ENCODE results near the gene HEATR5A. TPM values are rescaled to one million over a fixed set of nuclear protein-coding genes. Genes with fewer than 3 reads are reported as not detected.

HEATR5A gene
- total and polyA plus RNA-seq, 12 donors = 17.0 to 65.0 (median 46.2) TPM

GRCh38 chr14:31461545-31461944, 41.2 kb upstream of the HEATR5A start:
- TF ChIP-seq, protein P1, sequence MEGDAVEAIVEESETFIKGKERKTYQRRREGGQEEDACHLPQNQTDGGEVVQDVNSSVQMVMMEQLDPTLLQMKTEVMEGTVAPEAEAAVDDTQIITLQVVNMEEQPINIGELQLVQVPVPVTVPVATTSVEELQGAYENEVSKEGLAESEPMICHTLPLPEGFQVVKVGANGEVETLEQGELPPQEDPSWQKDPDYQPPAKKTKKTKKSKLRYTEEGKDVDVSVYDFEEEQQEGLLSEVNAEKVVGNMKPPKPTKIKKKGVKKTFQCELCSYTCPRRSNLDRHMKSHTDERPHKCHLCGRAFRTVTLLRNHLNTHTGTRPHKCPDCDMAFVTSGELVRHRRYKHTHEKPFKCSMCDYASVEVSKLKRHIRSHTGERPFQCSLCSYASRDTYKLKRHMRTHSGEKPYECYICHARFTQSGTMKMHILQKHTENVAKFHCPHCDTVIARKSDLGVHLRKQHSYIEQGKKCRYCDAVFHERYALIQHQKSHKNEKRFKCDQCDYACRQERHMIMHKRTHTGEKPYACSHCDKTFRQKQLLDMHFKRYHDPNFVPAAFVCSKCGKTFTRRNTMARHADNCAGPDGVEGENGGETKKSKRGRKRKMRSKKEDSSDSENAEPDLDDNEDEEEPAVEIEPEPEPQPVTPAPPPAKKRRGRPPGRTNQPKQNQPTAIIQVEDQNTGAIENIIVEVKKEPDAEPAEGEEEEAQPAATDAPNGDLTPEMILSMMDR (IDR thresholded peaks at IDR 0.05) = no peak
- H3K9me3 ChIP-seq = no peaks in the 10 kb centered on the region
- intact Hi-C loops (cut with DNase I) = no loop called here
- no peak overlapping the region for H3K27ac ChIP-seq
- no peak overlapping the region for H3K4me3 ChIP-seq
- no peaks in the 10 kb centered on the region for H3K27me3 ChIP-seq
- 83 to 91% methylated on average over 3 of the region's 3 CpGs for WGBS, 2 donors
- no peaks in the 10 kb centered on the region for H3K36me3 ChIP-seq
- no peak for ATAC-seq
- DNase-seq = no peak
- H3K4me1 ChIP-seq = peaks cover 0 to 14% (median 3%) of the 10 kb centered on the region in 9 donors

GRCh38 chr14:31457665-31458659, 37.6 kb upstream of the HEATR5A start:
- TF ChIP-seq, protein P1 (IDR thresholded peaks at IDR 0.05) = no peak
- no peak for ATAC-seq
- Histone ChIP-seq H3K4me3 (peak overlapping the region in 9 of 10 donors; percentile 50 to 78 (median 71)), H3K36me3 (peaks cover 0 to 3% (median 0%) of the 10 kb centered on the region in 9 donors), H3K27ac (peak overlapping the region in 9 of 10 donors; percentile 34 to 95 (median 90)), H3K27me3 (no peaks in the 10 kb centered on the region), H3K9me3 (no peaks in the 10 kb centered on the region), H3K4me1 (peaks cover 0 to 32% (median 16%) of the 10 kb centered on the region in 9 donors)
- intact Hi-C loops (cut with DNase I) = loop anchor here in 2 of 10 donors (2.0 kb wide), 1 partner anchor 37 kb away; the partner anchor contains the start of gene HEATR5A (in 2 of the 2)
- DNase-seq = no peak
- WGBS, 2 donors = 56 to 57% methylated on average over 11 of the region's 11 CpGs

DNA sequence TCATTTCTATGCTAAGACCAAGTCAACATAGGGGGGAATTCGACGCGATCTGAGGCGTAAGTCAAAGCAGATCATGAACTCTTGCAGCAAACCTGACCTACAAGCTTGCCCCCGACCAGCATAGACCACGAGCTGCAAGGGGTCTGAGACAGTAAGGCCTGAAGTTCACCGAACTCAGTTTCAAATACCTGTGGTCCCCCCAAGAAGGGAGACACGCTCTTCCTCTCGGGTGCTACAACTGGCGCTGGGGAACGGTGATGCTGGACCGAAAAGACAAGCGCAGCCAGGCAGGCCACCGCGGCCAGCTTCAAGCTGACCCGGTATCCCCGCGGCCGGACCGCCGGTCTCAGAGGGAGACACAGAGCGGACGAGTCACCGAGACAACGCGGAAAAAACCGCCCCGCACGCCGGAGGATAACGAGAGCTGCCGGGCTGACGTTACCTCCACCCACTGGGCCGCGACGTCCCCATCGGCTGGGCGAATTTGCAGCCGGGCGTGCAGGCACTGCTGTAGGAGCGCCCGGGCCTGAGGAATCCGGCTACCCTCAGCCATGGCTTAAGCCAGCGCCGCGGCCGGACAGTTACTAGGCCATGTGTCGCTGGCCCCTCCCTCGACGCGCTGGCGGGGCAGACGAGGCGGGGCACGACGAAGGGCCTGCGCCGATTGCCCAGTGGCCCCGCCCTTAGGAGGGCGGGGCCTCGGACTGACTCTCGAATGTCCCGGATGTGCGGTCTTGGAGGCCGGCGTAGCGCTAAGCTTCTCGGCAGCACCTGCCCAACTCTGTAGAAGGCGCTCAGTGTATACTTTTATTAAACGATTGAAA, 36.7 kb upstream of the HEATR5A start, which contains the start of gene DTD2:
Gene DTD2, minus strand, starts transcription at position 666 of the 824 bp plus-strand sequence. Its CDS starts 113 bp downstream, at position 553.
- ATAC-seq (peak; percentile 100), DNase-seq (peak; percentile 94 to 95)
- TF ChIP-seq, protein P1 (IDR thresholded peaks at IDR 0.05) = peak in 3 of 9 donors; percentile 27 to 42 (median 33)
- H3K9me3 ChIP-seq = no peaks in the 10 kb centered on the region
- H3K36me3 ChIP-seq = peaks cover 0 to 12% (median 2%) of the 10 kb centered on the region in 9 donors
- peaks cover 0 to 32% (median 16%) of the 10 kb centered on the region in 9 donors for H3K4me1 ChIP-seq
- intact Hi-C loops (cut with DNase I) = loop anchor here in 2 of 10 donors (2.0 kb wide), 1 partner anchor 36 kb away; the partner anchor contains the start of gene HEATR5A (in 2 of the 2)
- H3K27me3 ChIP-seq = no peaks in the 10 kb centered on the region
- peak within 1 kb of the TSS; percentile 64 to 95 (median 90) for H3K27ac ChIP-seq
- WGBS, 2 donors = 3 to 4% methylated on average over 70 of the region's 70 CpGs
- peak within 1 kb of the TSS; percentile 50 to 78 (median 70) for H3K4me3 ChIP-seq

Data from heart right ventricle (tissue), 16 donors.